Activated CD4-positive, alpha-beta T cell treated with anti-CD3 and anti-CD28 coated beads, Interleukin-10, Interleukin-2, amounts not matched to agents 100 ng/mL and 50 ng/mL, durations not matched to agents 16 hours and 8 hours (primary cell): Measurements from ENCODE around the gene ERBB4.
A peak's percentile ranks its signal among the peaks of the same experiment; 100 is the strongest.

Experiments
- DNase-seq: peaks from one replicate; pipeline ENCODE4 v3.0.0-alpha.2; 2020

ERBB4 gene

DNA sequence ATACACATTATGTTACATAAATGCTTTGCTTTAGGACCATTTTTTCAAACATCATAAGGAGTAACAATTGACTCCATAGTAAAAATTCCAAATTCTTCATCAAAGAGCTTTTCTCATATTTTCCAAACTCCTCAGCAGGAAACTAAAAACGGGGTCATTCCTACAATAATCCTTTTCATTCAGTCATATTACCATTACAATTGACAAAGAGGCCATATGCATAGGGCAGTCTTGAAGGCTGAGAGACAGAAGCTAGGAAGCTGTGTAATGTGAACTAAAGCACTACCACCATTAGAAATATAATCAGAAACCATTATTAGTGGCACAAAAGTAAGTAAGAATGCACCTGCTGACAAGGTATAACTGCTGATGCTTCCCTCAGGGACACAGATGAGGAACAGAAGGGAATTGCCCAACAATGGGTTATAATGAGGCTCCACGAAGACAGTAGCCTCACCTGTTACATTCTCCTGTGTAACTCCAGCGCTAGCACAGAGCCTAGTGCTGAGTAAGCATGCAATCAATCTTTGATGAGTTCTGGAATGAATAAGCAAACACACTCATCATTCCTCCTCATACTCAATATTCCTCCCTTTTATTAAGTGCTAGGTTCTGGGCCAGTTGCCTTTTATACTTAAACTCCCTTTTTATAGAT is 1039.9 kb downstream of the ERBB4 start:
- DNase-seq: no peak

DNA sequence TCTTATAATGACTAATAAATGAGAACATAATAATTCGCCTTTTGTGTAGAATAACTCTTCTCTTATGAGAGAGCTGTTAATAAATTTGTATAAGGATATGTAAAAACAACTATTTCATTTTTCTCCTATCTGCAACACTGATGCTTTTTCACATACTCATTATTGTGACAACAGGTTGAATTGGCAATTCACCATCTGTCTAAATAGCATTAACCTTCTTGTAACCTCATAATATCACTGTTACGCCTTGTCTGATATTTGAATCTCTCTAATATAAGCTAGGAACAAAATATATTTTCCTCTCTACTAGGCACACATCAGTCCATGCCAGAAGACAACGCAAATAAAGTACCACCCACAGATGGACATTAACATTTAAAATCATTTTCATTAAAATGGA is 1043.3 kb downstream of the ERBB4 start:
- DNase-seq: no peak

DNA sequence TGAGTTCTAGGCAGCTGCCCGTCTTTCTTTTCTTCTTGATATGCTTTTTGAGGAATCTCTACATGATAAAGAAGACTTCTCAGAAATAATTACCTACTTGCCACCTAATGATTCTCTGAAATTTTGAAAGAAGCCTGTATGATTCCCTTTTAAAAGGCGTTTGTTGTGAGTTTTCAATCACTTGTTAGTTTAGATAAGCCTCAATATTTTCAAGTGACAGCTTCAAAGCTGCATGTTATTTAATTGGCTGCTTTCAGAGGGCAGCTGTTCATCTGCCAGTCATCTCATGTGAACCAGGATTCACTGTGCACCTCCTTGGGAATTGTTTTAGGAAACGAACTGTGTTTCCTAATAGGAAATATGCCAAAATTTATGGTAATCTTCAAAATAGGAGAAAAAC is 1044.1 kb downstream of the ERBB4 start:
- DNase-seq: no peak

DNA sequence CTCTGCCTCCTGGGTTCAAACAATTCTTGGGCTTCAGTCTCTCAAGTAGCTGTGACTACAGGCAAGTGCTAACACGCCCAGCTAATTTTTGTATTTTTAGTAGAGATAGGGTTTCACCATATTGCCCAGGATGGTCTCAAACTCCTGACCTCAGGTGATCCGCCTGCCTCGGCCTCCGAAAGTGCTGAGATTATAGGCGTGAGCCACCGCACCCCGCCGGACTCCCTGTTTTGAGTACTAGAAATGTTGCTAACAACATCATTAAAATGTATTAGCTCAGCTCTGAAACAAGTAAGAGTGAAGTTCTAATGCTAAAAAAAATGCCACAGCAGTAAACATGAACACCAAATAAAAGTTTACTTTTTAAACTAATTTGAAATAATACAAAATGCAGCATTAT is 1044.5 kb downstream of the ERBB4 start:
- no peak for DNase-seq

DNA sequence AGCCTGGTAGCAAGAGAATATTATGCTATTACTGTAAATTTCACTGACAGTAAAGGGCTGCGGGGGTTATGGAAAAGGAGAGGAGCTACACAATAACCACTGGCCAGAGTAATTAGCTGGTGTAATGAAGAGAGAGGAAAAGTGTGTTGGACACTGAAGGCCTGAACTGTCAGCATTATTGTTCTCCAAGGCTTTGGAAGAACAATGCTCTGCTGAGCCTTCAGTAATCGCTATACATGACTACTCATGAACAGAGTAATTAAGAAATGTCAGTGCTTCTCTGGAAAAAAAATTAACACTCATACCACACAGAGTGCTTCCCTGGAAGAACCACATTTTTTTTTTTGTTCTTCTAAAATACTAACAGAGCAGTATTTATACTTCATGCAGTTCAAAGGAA is 1050.9 kb downstream of the ERBB4 start:
- DNase-seq: no peak

DNA sequence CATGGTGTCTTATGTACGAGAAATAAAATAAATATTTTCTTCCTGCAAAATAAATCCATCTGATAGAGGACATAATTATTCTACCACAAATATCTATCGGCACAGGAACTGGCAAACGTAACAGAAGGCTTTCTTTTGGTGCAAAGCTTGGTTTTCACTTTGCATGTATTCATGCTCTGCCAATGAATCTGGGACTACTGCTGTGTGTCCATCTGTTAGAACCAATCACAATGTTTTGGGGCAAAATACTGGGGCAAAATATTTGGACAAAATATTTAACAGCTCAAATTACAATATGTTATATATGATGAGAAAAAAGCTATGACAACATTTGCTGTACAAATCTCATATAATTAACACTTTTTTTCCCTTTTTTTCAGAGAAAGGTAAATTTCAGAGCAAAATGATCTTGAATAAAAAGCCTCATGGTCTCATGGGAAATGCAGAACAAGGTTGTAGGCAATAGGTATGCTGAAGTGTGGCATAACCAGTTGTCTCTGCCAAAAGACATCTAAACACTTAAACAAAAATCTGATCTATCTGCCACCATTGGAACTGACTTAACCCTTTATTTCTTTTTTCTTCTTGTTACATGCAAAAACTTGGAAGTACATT is 1059.0 kb downstream of the ERBB4 start:
- DNase-seq: no peak

DNA sequence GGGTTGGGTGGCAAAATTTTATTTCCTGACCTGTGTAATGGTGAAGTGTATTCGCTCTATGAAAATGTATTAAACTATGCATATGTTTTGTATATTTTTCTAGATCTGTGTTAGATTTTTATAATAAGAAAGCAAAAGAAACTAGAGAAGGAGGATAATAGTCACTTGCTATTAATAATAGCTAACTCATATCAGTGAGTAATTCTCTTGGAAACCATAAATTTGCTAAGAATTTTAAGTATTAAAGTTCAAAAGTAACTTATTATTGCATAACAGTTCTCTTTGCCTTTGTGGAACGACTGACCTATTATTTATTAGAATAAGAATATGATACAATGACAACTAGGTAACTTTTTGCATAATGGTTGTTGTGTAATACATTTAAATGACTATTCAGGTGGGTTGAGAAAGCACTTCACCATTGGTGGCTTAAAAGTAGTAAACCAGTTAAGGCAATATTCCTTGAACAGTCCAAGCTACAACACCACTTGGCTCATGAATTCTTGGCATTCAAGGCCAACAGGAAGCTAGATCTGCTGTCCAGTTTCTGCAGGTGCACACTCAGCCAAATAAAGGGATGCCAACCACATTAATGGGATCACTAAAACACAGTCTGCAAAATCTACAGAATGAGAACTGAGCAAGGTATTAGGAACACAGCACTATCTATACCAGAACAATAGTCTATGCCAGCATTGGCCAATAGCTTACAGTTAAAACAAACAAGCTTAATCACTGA is 1060.9 kb downstream of the ERBB4 start:
- no peak for DNase-seq

DNA sequence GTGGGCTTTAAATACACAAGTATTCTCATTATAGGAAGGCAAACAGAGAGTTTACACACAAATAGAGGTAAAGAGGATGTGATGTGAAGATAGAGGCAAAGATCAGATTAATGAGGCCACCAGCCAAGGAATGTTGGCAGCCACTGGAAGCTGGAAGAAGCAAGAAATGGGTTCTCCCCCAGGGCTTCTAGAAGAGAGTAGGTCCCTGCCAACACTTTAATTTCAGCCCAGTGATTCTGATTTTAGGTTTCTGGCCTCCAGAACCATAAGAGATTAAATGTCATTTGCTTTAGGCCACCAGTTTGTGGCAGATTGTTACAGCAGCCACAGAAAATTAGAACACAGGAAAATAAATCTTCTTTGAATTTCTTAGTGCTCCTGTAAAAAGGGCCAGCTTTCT is 1065.5 kb downstream of the ERBB4 start:
- DNase-seq: no peak

DNA sequence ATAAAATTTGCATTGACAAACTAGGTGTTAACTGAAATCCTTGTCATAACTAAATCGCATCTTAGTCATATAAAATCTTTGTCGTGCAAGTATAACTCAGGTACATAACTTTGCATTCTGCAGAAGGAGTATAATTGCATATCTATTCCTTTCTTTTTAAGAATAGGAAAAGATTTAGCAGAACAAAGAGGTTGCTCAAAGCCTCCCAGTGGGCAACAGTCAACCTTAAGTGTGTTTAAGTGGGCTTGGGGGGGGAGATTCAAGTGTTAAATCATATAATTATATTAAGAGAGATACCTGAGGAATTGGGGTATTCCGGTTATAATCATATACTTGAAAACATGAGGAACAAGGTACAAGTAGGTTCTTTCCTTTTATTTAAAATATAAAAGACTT is 1068.9 kb downstream of the ERBB4 start:
- no peak for DNase-seq

DNA sequence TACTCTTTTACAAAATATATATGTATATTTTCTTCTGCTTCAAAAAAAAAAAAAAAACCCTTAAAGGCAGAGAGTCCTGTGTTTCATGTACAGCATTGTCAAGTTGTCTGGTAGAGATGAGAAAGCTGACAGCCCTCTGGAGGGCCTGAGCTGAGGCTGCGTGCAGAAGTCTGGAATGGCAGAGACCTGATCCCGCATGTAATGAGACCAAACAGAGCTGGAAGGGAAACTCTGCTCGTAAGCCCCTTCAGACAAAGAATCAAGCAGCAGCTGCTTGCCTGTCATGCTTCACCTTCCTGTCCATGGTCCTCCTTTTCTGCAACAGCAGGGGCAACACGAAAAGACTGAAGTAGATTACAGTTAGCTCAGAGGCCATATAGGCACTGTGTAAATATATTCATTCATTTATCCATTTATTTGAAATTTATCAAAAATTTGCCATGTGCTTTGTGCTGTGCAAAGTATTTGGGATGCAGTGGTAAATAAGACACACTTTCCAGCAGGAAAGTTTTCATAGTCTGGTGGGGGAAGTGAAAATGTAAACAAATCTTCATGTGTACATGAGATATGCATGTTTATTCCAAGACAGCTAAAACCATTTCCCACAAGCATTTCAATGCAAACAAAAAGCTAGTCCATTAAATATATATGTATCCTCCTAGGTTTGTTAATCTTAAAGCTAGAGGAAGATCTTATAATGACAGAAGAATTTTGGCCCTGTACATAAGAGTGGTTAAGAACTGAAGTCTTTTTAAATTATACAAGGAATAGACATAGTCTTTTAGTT is 1069.5 kb downstream of the ERBB4 start:
- no peak for DNase-seq

DNA sequence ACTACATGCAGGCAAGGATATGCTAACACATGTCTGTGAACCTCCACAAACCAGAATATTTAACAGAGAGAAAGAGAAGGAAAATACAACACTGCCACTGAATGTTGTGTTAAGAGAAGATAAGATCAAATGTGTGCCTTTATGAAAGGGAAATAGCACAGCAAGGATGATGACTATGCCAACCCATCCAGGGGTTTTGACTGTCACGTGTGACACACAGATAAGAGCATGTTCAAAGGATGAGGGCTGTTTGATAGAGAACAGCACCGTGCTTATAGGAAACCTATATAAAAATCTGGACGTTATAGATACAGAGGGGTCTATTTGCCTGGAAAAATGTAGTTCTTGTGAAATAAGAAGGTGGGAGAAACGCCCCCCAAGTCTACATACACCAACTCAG is 1070.4 kb downstream of the ERBB4 start:
- DNase-seq: no peak

DNA sequence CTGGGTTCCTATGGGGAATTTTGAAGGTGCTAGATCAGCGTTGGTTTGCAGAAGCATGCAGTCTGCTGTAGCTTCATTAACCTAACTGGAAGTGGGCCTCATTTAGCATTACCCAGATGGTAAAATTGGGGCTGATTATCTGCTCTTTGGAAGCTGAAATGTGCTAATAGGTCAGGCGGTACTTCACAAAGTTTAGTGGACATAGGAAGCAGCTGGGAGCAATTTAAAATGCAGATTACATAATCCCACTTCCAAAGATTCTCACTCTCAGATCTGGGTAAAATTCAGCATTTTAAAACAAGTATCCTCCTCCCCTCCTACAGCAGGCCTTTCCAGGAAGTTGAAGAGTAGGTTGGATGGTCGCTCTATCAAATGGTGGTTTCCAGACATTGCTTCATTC is 1075.2 kb downstream of the ERBB4 start:
- DNase-seq: no peak

DNA sequence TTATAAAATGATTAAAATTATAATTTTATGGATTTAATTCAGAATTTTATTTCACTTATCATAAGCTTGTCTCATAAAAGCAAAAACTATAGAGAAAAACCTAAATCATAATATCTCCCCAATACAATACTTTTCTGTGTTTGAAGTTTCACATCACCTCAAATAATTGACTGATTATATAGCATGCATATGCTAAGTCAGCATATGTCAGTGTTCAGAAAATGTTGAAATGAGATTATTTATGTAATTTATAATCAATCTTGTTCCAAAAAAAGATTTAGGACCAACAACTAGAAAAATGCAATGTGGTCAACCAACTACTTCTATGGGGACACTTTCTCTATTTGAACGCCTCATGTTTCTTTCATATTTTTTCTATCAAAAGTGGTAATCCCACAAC is 1079.6 kb downstream of the ERBB4 start:
- DNase-seq: no peak

DNA sequence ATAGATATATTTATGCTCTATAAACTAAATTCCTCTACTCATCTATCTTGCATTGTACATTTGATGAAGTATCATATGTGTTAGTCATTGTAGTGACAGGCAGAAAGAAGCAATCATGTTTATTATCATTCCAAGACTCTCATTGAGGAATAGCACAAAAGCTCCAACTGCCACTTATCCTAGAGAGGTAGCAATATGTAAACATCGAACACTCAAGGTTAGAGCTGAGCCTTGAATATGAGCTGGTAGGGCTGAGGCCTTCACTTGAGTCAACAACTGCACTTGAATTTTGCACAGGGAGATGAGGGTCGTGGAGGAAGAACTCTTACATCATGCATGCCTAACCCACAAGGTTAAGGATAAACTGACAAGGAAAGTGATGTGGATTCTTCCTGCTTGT is 1081.3 kb downstream of the ERBB4 start:
- DNase-seq: no peak

DNA sequence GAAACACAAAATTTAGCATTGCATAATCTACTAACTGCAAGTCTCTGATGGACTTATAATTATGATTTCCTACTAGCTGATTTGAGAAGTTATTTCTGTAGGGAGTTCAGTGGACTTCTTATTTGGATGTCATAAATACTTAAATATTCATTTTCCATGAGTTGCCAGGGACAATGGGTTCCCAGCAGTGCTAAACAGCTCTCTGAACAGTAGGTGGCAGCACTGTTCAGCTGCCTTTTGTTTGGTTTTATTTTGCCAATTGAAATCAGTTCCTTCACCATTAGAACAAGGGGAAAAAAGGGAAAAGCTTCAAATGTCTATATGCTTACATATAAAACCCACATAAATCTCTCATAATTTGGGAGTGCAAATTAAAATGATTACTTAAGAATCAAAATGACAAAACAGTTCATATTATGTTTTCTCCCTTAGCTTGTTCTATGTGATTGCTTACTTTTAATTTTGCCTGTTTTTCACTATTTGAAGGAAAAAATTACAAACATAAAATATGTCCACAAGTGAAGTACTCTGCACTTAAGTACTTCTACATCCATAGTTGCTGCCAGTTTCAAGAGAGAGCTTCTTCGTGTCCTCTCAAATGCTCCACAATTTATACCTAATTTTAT is 1083.3 kb downstream of the ERBB4 start:
- peak; percentile 36 for DNase-seq

DNA sequence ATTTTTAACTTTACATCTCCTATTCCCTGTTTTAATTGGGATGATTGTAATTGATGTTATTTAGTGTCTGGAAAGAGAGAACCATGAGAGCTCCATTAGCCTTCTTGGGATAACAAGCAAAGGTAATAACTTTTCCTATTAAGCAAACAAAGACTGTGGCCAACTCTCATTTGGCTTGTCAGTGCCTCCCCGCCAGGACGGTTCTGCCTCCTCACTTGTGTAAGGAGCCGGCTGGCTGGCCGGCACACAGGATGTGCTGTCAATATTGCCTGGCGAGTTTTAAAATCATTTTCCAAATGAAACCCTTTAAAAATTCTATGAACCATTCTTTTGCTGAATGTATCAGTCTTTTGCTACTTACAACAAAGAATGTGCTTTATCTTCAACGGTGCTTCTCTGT is 1083.9 kb downstream of the ERBB4 start:
- DNase-seq: no peak

DNA sequence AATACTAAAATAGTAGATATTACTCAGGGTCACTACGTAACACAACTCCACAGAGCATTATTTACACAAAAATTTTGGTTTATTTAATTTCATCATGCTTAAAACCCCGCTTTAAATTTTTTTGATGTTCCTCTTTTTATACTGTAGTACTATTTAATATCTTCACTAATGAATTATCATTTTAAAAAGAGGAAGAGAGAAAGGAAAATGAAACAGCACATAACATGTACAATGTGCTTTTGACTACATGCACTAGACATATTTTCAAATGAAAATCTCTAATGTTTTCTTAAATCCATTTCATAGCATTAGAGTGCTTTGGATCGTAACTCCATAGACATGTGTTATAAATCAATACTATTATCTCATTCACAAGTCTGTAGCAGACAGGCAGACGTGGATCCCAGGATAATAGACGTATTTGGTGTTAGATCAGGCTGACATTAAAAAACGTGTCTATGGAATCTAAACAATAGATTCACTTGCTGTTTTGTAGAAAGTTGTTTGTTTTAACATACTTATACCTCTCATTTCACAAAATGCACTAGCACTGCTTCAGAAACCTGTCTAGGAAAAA is 1085.2 kb downstream of the ERBB4 start:
- no peak for DNase-seq

DNA sequence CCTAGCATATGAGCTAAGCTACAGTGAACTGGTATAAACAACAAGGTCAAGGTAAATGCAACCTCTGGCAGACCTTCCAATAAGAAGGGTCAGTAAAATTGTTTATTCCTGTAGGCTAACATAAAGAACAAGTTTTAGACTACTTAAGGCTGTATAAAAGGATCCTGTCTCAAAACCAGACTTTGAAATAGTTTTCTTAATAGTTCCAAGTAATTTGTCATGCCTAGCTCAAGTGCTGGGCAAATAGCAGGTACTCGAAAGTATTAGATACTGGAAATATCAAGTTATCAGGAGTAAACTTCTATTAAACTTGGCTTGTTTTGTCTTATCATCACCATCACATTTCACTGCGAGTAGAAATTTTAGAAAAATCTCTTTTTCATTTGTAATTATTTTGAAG is 1087.0 kb downstream of the ERBB4 start:
- no peak for DNase-seq

DNA sequence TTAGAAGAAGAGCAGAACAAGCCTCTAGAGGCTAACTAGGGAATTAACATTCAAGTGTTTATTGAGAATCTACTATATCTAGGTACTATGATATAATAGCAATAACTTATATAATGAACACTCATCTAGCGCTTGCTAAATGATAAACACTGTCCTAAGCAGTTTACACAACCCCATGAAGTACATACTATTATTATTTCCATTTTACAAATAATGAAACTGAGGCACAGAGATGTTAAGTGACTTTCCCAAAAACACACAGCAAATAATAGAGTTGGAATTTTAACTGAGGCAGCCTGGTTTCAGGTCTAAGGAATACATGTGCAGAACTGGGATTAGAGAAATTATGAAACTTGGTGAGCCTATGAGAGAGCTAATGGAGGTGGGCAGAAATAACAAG is 1088.8 kb downstream of the ERBB4 start:
- no peak for DNase-seq

DNA sequence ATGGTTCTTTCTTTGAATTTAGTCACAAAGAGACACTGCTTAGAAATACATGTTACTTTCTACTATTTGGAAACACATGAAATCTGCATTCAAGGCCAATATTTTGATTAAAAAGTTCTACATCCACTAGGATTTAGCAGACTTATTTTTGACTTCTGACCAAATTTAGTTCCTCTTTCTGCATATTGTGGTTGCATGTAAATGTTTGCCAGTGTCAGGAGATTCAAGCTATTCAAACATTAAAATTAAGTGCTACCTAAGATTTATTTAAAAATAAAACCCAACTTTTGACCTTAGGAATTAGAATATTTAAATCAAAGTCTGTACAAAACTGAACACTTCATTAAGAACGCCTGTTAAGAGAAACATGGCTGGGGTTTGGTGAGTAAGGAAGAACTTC is 1091.1 kb downstream of the ERBB4 start:
- no peak for DNase-seq

DNA sequence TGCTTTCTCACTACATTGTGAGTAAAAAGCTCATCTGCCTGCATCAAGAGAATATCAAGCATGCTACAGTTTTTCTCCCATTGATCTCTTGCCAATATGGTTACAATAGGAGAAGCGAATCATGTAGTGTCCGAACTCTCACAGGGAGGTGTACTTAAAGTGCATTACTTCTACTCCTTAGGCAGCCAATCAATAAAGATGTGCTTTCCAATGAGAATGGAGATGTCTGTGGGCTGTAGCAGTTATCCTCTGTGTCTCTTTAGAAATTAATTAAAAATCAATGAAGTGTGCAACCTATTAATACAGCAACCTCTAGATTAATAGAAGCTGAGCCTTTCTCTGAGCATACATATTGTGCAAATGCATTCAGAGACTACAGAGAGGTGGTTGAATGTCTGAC is 1098.5 kb downstream of the ERBB4 start:
- no peak for DNase-seq

DNA sequence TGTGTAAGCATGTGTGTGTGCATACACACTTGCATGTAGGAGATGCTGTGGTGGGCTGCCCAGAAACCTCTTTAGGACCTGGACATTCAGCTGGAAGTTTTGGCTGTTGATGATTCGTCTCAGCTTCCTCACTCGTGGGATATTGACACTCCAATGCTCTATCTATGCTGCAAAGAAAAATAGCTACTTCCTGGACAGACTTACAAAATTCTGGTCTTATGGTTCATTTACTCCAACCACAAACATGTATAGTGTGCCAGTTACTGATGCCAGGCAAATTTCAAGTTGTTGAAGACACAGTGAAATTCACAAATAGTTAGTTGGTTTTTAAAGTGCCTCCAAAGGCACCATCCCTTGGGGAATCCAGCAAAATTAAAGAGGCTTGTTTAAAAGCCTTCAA is 1099.6 kb downstream of the ERBB4 start:
- DNase-seq: no peak

DNA sequence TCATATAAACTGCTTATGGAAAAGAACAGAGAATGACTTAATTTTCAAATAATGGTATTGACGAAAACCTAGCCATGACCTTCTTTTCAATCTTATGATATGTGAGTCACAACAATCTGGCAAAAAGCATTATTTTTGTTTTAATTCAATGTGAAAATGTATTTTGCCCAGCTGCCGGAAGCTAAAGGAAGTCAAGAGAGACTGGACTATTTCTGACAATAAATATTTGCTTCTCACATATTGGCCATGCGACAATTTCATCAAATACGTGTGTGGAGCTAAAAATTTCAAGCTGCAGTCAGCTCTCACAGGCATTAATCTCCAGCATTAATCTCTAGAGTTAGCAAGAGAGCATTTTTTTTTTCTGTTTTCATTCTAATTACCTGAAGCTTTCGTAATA is 1101.2 kb downstream of the ERBB4 start:
- DNase-seq: no peak
